ENCODE data around the gene OR14A2.
"Not testable (repeated sequence)": the region's sequence is repeated elsewhere in the genome, so short reads cannot be mapped to it uniquely, and the experiment has no call there.

OR14A2 gene

DNA sequence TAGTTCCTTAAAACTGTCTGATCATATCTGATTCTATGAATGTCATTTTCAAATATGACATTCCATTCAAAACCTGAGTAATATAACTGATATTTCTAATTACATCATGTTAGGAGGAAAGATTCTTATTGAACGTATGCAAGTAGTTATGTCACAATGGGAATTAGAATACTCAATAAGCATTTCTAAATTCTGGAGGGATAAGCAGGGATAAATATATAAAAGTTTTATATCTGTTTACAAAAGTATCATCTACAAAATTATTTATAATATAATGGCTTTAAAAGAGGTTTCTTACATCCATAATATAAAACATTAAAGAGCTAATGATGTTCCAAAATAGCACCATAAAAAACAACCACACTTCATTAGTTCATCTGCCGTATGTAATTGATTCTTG, at the start of gene OR14A2:
TSS of gene OR14A2 (minus strand) at position 101 of the 400 bp plus-strand sequence.
- Histone ChIP-seq H3K36me3 (ENCODE audit: control insufficient read depth, insufficient read depth, low read length) (no peaks in the 10 kb centered on the region), H3K4me3 (ENCODE audit: low read depth, low read length) (no peak within 1 kb of the TSS), H3K79me2 (no peaks in the 10 kb centered on the region), H3K9me3 (ENCODE audit: control insufficient read depth, low read length) (no peaks in the 10 kb centered on the region), H3K9ac (no peak within 1 kb of the TSS), H3K27me3 (ENCODE audit: control insufficient read depth, insufficient read depth, low read length) (no peaks in the 10 kb centered on the region), H2AFZ (no peak within 1 kb of the TSS), H3K4me2 (ENCODE audit: low read length) (no peak within 1 kb of the TSS), H3K4me1 (no peaks in the 10 kb centered on the region), H3K27ac (no peak within 1 kb of the TSS)
- TF ChIP-seq, protein P1, sequence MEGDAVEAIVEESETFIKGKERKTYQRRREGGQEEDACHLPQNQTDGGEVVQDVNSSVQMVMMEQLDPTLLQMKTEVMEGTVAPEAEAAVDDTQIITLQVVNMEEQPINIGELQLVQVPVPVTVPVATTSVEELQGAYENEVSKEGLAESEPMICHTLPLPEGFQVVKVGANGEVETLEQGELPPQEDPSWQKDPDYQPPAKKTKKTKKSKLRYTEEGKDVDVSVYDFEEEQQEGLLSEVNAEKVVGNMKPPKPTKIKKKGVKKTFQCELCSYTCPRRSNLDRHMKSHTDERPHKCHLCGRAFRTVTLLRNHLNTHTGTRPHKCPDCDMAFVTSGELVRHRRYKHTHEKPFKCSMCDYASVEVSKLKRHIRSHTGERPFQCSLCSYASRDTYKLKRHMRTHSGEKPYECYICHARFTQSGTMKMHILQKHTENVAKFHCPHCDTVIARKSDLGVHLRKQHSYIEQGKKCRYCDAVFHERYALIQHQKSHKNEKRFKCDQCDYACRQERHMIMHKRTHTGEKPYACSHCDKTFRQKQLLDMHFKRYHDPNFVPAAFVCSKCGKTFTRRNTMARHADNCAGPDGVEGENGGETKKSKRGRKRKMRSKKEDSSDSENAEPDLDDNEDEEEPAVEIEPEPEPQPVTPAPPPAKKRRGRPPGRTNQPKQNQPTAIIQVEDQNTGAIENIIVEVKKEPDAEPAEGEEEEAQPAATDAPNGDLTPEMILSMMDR (IDR thresholded peaks at IDR 0.05) = no peak

DNA sequence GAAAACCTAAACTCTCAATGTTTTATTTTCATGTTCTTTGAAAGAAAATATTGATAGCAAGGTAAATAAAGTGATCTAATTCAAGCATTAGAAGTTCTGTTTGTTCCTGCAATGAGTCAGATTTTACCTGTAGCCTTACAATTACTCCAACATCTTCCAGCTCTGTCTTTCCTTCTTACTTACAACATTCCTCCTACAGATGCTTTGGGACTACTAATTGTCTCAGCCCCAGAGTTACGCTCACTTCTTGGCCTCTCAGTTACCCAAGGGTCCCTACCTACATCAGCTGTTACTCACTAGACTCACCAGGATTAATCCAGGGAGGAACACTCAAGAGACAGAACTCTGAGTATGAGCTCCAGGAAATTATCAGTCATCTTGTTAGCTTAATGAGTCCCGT, 49.6 kb upstream of the OR14A2 start:
- H3K4me1 ChIP-seq = no peaks in the 10 kb centered on the region
- H3K4me3 ChIP-seq (ENCODE audit: low read depth, low read length) = no peak overlapping the region
- H3K9me3 ChIP-seq (ENCODE audit: control insufficient read depth, low read length) = no peaks in the 10 kb centered on the region
- H3K36me3 ChIP-seq (ENCODE audit: control insufficient read depth, insufficient read depth, low read length) = no peaks in the 10 kb centered on the region
- H3K9ac ChIP-seq = no peak overlapping the region
- H3K27me3 ChIP-seq (ENCODE audit: control insufficient read depth, insufficient read depth, low read length) = no peaks in the 10 kb centered on the region
- no peaks in the 10 kb centered on the region for H3K79me2 ChIP-seq
- H3K4me2 ChIP-seq (ENCODE audit: low read length) = no peak overlapping the region
- no peak overlapping the region for H3K27ac ChIP-seq
- no peak overlapping the region for H2AFZ ChIP-seq
- TF ChIP-seq, protein P1 (IDR thresholded peaks at IDR 0.05) = no peak

DNA sequence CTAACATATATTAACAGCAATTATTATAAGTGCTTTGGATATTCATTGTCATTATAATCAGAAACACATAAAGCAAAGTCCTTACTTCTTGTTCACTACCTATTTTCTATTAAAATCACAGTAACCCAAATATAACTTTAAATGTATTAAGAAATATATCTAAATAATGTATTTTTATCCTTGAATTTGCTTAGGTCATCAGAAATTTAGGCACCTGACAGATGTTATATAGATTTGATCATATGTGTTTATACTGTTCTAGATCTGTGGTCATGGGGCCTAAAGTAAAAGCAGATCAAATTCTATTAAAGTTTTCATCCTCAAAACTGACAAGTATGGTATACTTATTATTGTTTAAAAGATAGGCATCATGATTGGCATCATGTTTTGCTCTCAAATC, 21.7 kb upstream of the OR14A2 start:
- Histone ChIP-seq H3K4me2 (ENCODE audit: low read length) (no peak overlapping the region), H3K27ac (no peak overlapping the region), H3K4me1 (no peaks in the 10 kb centered on the region), H3K9me3 (ENCODE audit: control insufficient read depth, low read length) (no peaks in the 10 kb centered on the region), H3K4me3 (ENCODE audit: low read depth, low read length) (no peak overlapping the region), H3K9ac (no peak overlapping the region), H3K79me2 (no peaks in the 10 kb centered on the region), H3K27me3 (ENCODE audit: control insufficient read depth, insufficient read depth, low read length) (no peaks in the 10 kb centered on the region), H3K36me3 (ENCODE audit: control insufficient read depth, insufficient read depth, low read length) (no peaks in the 10 kb centered on the region), H2AFZ (no peak overlapping the region)
- TF ChIP-seq, protein P1 (IDR thresholded peaks at IDR 0.05) = no peak

DNA sequence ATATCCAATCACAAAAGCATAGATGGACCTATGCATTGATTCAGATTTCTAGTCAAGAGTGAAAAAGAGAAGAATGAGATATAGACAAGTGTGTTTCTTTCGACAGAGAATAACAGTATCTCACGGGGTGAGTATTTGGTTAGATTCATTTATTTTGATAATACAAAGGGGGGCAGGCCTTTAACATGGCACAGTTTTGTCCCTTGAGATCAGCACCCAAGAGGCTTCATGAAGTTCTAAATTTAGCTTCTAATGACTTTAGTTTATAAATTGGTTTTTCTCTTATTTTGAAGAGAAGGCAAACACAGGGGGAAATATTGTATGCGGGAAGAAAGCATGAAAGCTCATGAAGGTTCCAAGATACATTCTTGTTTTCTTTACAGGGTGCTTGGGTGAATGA, 12.5 kb upstream of the OR14A2 start, which contains the start of gene OR1C1:
TSS of gene OR1C1 (minus strand) at position 101 of the 400 bp plus-strand sequence. CDS start 2,150 bp downstream, outside the sequence.
- Histone ChIP-seq H3K4me1 (no peaks in the 10 kb centered on the region), H3K9me3 (ENCODE audit: control insufficient read depth, low read length) (no peaks in the 10 kb centered on the region), H3K79me2 (no peaks in the 10 kb centered on the region), H3K36me3 (ENCODE audit: control insufficient read depth, insufficient read depth, low read length) (peaks cover 1% of the 10 kb centered on the region), H2AFZ (no peak within 1 kb of the TSS), H3K27me3 (ENCODE audit: control insufficient read depth, insufficient read depth, low read length) (no peaks in the 10 kb centered on the region), H3K9ac (no peak within 1 kb of the TSS), H3K27ac (no peak within 1 kb of the TSS), H3K4me3 (ENCODE audit: low read depth, low read length) (no peak within 1 kb of the TSS), H3K4me2 (ENCODE audit: low read length) (no peak within 1 kb of the TSS)
- TF ChIP-seq, protein P1 (IDR thresholded peaks at IDR 0.05) = no peak

DNA sequence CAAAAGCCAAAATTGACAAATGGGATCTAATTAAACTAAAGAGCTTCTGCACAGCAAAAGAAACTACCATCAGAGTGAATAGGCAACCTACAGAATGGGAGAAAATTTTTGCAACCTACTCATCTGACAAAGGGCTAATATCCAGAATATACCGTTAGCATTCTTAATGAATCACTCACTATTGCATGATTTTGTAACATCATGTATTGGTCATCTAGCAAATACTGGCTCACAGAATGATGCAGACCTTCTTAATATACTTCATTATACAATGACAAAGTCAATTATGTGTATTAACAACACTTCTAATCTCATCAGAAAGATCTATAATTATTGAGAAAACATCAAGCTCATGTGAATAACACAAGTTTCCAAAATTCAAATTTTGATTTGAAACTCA, 6.4 kb upstream of the OR14A2 start:
- not testable (repeated sequence) for H3K79me2 ChIP-seq, H2AFZ ChIP-seq

More for the DNA sequence above, 6.4 kb upstream of the OR14A2 start:
- H3K9ac ChIP-seq; H3K27ac ChIP-seq; H3K36me3 ChIP-seq (ENCODE audit: control insufficient read depth, insufficient read depth, low read length); H3K4me3 ChIP-seq (ENCODE audit: low read depth, low read length); H3K9me3 ChIP-seq (ENCODE audit: control insufficient read depth, low read length); H3K27me3 ChIP-seq (ENCODE audit: control insufficient read depth, insufficient read depth, low read length); H3K4me1 ChIP-seq; H3K4me2 ChIP-seq (ENCODE audit: low read length): not testable (repeated sequence)

All from parathyroid adenoma (tissue), 2 donors.